HG03457 (cell line): Measurements from ENCODE around the gene SPAG17.

ENCODE experiments used
- ATAC-seq: cut with Tn5 transposase; IDR thresholded peaks from one replicate; pipeline ENCODE4 v1.9.1; 2021; ENCODE audit warnings: moderate number of reproducible peaks; ENCODE audit not compliant: unreplicated experiment

The SPAG17 gene

DNA sequence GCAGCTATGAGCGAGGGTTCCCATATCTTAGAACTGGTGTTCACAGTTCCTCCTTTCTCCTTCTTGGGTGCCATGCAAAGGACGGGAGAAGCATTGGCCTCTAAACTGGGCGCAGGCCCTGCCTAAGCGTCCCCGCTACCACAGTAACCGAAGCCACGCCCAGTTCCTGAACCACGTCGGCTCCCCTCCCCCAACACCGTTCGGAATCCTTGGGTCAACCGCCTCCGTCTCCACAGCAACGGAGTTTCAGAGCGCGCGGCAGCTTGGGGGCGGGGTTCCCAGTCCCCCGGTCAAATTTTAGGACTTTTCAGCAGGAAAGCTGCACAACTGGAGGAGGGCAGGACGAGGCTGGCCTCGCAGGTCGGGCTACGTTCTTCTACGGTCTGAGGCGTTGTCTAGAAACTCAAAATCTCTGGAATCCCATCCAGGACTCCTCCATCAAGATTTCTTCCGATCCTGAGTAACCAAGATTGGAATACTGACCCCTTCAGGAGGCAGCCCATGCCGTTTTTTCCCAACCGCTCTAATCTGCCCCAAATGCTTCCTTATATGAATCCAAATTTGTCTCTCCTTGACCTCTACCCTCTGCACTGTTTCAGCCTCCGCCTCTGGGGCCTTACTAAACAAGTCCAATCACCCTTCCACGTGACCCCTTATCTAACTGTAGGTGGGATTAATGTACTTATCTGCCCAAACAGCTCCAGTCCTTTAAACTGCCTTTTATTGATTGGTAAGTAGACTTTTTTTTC, at the start of gene SPAG17:
SPAG17 (minus strand) TSS at position 145 of the 749 bp plus-strand sequence; CDS start at position 74, 71 bp downstream.
- no peak for ATAC-seq

DNA sequence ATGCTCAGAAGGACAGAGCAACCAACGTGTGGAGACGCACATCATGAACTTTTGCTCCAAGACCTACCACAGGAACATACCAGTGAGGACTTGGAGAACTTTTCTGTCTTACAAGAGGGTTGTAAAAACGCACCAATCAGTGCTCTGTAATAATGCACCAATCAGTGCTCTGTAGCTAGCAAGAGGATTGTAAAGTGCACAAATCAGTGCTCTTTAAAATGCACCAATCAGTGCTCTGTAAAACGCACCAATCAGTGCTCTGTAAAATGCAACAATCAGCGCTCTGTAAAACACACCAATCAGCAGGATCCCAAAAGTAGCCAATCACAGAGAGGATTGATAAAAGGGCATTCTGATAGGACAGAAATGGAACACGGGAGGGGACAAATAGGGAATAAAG, 40.4 kb upstream of the SPAG17 start:
- ATAC-seq = no peak

DNA sequence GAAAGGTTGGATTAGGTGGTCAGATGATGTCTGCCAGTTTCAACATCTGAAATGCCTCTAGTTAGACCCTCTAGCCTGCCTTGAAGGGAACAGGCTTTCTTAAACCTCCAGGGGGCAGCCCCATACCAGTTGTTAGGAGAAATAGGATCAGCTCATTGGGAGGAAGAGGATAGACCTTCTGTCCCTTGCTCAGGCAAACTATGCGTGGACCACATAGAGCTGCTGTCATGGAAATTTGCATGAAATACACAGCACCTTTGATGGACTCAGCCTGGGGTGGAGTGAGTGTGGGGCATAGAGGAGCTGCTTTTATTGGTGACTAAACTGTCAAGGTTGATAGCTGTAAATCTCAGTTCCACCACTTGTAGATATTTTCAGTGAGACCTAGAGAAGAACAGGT, 38.4 kb upstream of the SPAG17 start:
- no peak for ATAC-seq

DNA sequence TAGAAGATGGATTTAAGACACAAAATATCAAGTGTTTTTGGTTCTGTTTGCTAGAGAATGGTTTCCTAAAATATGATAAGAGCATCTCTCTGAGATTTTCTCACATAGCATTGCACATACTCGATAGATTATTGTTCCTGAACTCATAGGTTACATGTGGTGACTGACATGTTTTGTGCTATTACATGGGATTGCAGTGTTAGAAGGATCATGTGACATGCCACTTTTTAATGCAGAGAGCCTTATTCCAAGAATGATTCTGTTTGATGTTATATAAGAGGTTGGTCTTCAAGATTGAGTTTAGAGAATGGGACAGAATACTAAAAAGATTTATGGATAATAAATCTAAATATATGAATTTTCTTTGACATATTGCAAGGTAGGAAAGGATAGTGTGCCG, 34.4 kb upstream of the SPAG17 start:
- no peak for ATAC-seq

DNA sequence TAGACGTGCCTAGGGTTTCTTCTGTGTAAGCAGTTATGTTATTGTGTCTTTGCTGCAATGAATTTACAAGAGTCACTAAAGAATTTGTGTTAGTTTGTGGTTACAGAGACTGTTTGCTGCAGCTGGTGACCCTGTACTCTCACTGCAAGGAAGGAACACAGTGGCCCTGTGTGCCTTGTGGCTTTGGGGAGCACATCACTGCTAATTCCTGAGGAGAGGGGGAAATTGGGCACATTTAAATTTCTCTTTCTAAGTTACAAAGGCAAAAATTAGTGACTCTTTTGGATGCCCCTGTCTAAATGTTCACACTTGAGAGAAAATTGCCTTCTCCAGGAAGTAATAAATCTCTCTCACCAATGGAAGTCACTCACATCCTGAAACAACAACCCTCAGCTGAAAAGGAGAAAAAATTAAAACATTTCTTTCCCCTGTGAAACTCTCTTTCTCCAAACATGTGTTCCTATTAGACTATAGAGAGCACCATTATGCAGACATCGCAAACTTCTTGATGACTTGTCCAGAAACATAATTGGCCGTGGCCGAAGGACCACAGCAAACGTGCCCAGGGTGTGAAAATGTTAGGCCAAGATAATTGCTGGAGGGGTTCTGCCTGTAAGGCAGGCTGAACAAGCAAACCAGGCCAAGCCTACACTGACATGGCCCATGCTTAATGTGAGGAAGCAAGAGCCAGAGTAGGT, 32.3 kb upstream of the SPAG17 start:
- ATAC-seq = no peak

DNA sequence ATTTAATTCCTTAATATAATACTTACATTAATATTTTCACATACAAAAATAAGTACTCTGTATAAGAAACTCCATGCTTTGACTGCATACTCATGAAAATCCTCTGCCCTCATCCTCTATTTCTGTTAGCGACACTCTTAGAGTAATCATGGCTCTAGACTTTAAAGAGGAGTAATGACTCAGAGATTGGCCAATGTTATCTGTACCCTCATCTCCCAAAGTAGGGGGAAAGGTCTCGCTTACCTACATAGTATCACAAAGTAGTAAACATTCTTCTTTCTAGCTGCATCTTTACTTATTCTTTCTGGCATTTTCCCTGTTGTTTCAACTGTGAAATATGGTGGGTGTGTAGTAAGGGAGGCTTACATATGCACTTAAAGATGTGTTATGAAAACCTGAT, 29.8 kb upstream of the SPAG17 start:
- no peak for ATAC-seq

DNA sequence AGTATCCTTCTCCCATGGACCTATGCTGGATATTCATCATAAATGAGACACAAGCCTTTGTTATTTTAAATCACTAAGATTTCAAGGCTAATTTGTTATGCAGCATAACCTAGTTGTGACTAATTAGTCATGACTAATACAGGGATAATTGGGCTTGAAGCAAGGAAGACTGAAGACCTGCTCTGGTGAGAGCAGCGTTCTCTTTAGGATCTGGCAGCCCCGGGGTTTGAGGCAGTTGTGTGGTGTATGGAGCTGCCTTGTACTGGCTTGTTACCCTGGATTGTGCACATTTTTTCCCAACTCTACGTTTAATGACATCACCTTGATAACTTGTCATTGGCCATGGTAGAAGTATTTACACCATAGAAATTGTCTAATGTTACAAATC, 25.7 kb upstream of the SPAG17 start:
- ATAC-seq = no peak

DNA sequence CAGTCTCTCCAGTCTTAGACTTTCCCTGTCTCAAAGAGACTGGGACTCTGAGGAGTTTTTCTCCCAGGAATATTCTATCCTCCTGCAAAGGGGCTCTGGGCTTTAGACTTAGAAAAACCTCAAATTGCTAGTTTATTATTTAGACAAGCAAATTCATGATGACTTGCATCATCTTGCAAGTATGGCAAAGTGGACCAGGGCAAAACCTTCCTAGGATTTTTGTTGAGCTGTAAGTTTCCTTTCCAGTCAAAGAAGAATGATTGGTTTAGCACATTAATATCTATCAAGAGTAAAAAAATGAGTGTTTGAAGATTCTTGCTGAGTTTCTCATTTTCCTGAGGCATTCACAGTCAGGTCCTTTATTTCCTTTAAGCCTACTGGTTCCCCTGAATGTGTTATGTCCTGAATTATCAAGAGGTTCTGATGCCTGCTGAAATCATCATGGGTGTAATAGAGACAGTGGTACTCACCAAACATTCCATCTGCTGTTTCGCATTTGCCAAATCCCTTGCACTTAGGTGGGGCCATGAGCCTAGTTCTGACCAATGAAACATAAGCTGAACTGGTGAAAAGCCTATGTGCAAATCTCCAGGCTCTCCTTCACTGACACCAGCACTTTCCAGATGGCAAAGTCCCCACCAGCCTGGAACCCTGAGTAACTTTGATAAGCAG, 25.2 kb upstream of the SPAG17 start:
- no peak for ATAC-seq

DNA sequence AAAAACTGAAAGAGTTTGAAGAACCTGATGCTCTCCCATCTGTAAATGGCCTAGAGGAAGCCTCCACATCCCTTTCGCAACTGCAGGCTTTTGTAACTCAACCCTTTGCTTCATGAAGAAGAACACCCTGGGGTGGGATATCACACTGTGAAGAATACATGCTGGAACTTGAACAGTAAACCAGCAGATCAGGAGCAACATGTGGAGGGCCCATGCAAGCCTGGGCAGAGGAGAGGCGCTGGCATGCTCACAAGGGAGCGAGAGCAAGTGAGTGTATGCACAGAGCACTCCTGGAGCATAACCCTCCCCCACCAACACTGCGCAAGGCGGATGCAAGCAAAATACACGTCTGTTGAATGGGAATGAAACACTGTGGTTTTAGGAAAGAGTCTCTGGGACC, 24.6 kb upstream of the SPAG17 start:
- ATAC-seq = no peak

DNA sequence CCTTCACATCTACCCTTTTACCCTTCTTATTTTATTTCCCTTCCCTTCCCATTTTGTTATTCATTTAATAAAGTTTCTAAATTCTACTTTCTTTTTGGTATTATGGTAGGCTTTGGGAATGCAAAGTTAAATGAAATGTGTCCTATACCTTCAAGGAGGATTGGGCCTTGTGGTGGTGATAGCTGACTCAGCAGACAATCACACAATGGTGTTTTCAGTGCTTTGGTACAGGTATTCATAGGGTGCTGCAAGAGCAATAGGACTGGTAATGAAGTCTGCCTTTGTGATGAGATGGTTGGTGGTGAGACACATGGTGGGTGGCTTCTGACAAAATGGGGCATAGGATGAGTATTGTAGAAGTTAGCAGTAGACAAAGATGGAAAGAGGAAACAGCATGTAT, 21.9 kb upstream of the SPAG17 start:
- no peak for ATAC-seq

DNA sequence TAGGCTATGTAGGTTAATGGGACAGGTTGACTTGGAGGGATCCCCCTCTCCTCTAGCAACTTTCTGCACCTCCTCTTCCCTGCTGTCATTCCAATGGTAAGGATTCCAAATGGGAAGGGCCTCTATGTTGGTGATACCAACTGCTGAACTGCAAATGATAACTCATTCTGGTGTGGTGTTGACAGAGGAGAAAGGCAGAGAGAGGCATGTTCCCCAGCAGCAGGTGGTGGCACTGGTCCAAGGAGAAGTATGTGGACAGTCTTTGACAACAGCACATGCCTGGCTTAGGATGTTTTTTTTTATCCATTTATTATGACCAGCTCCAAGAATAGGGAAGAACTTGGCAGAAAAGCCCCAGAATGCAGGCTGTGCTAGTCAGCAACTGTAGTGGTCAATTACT, 19.6 kb upstream of the SPAG17 start:
- ATAC-seq = no peak

DNA sequence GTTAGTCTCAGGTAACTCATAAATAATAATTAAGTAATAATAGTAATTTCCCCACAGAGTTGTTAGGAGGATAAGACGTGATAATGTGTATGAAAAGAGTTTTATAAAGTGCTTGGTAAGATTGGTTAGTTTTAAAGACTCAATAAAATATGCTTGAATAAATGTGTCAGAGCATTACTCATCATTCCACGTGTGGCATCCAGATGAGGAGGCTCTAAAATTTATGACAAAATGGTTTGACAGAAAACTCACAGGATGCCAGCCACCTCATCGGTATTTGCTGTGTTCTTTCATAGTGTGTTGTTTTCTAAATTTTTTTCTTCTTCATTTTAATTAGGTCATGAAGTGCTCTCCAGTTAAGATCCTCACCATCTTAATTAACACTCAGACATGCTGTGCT, 19.1 kb upstream of the SPAG17 start:
- no peak for ATAC-seq

DNA sequence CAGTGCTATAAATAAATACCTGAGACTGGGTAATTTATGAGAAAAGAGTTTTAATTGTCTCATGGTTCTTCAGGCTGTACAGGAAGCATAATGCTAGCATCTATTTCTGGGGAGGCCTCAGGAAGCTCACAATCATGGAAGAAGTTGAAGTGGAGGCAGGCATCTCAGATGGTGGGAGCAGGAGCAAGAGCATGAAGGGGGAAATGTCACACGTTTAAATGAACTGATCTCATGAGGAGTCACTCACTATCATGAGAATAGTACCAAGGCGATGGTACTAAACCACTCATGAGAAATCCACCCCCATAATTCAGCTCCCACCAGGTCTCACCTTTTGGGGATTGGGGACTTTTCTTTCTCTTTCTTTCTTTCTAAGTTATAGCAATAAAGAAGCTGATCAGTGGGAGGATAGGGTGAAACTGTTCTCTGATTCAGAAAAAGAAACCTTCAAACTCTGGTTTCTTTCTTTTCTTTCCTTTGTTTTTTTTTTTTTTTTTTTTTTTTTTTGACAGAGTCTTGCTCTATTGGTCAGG, 17.1 kb upstream of the SPAG17 start:
- ATAC-seq = no peak

DNA sequence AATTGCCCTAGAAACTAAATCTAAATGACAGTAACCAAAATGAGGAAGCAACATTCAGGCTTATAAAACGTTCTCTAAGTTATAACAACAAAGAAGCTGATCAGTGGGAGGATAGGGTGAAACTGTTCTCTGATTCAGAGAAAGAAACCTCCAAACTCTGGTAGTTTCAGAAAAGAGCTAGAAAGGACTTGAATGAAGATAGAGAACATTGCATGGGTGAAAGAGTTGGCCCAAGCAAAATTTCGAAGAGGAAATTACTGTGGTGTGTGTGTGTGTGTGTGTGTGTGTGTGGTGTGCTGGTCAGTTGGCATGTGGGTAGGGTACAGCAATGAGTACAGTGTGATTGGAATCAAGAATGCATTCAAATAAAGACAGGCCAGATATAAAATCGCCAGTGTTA, 16.5 kb upstream of the SPAG17 start:
- ATAC-seq = no peak

DNA sequence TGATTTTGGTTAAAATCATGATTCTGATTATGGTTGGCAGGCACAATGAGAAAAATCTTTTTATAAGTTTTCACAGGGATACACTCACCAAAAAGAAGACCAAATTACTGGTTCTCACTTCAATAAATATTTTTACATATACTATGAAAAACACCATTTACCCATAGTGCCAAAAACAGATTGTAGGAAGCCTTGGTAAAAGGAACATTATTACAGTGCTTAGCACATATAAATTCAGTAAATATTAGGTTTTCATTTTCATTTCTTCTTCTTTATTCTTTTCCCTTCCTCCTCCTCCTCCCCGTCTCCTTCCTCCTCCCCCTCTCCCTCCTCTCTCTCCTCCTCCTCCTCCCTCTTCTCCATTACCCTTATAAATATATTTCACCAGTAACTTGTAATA, 15.8 kb upstream of the SPAG17 start:
- no peak for ATAC-seq

DNA sequence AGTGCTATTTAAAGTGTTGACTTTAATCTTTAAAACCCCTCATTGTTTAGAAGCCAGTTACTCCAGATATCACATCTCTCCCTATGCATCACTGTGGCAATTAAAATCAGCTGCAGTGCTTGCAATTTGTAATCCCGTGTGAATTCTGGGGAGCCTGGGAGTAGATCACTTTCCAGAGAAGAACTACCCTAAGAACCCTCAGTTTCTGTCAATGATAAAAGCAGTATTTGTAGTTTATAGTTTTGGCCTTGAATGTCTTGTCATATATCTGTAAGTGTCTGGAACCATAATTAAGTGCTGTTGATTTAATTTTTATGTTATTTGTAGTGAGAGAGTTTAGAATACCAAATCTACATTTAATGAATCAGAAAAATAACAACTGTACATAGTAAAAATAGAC, 5.5 kb upstream of the SPAG17 start:
- ATAC-seq = no peak

DNA sequence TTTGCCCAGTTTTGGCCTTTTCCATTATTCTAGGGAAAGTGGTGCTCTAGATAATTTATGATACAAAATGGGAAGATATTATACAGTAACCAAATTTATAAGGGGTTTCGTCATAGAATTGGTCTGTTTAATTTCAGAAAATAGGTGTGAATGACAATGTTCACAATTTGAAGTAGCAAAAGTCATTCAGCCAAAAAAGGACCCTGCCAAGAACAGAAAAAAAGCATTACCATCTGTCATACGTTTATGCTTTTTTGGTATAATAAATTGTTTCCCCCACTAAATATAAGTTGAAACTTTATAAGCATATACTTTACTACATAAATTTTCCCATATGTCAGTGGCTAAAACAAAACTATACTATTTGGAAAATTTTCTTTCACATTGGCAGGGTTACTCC, 4.5 kb upstream of the SPAG17 start:
- no peak for ATAC-seq

DNA sequence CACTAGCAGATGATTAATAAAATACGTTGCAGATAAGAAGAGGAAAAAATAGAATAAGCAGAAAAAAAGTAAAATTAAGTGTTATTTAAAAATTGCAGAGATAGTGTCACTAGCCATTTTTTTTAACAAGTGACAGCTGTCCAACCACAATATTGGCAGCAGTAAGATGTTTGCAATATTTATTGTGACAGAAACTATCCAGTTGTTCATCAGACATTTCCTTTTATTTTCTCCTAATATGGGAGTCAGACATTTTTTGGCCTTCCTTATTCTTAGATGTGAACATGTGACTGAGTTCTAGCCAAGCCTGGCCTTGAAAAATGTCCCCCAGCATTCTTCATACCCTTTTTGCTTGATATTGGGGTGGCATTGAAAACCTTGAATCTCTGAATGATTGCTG, 3.4 kb upstream of the SPAG17 start:
- ATAC-seq = no peak

DNA sequence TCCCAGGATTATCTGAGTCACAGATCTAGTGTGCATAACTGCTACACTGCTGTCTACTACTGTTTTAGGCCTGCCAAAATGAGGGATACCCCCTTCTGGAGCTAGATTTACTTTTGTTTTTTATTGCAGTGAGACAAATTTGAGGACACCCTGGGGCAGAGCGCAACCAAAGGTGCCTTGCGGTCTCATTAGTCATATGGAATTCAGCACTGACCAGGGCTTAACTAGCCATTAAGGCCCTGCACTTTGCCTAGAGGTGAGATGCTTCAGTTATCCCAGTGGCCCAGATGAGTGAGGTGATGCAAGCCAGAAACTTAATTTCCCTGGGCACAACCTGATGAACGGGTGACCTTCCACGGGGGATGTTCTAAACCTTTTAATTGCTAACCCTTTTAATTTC, 998 bp upstream of the SPAG17 start:
- ATAC-seq = no peak

DNA sequence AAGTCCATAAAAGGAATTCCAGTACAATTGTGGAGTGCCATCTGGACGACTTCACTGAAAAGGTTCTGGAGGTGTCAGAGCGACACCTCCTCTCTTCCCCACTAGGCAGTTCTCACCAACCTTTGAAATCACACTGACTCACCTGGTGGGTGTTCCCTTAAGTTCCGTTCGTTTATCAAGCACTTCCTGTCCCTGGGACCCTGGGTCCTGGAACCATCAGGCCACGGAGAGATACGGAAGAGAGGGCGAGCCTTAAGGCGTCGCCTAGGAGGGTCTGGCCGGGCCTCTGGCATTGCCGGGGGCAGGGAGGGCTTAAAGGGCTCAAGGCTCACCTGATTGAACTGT, 317 bp downstream of the SPAG17 start:
- no peak for ATAC-seq

DNA sequence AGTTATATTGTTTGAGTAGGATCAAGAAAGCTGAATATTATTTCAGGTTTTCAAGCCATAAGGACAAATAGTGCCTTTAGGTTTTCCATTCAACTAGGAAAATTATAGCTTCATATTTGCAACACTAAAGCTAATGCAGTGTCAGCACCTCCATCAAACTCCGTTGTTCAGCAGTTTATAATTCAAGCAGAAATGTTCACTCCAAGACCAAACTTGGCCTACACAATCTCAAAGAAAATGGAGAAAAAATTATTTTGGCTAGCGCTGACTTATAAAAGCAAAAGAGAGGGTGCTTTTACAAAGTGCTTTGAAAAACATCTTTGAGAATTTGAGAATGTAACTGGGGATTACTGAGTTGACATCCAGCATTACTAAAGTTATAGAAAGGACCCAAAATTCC, 1.4 kb downstream of the SPAG17 start:
- no peak for ATAC-seq

DNA sequence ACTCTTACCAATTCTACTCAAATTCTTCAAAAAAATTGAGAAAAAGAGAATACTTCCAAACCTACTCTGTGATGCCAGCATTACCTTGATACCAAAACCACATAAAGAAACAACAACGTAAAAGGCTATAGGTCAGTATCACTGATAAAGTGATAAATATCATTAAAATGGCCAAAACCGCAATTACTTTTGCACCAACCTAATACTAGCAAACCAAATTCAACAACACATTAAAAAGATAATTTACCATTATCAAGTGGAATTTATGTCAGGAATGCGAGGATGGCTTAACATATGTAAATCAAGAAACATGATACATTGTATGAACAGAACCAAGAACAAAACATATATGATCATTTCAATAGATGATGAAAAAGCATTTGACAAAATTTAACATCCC, 7.0 kb downstream of the SPAG17 start:
- ATAC-seq = no peak
